ENCODE results near the gene TBCA. TPM values are rescaled to one million over a fixed set of nuclear protein-coding genes. Genes with fewer than 3 reads are reported as not detected.

Gene TBCA
- total and polyA plus RNA-seq, 2 experiments from 2014 or later, result 117 to 814 TPM

DNA sequence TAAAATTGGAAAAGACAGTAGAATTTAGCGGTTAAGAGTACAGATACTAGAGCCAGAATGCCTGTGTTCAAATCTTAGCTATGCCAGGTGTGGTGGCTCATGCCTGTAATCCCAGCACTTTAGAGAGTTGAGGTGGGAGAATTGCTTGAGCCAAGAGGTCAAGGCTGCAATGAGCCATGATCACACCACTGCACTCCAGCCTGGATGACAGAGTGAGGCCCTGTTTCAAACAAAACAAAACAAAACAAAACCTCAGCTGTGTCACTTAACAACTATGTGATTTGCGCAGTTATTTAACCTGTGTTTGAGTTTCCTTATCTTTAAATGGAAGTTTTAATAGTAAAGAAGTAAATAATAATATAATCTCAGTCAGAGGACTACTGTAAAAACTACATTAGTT is 68.3 kb downstream of the TBCA start:
- H3K27me3 ChIP-seq (ENCODE audit: insufficient read depth), result no peaks in the 10 kb centered on the region
- H3K36me3 Mint-ChIP-seq (ENCODE audit: low read depth), result peaks cover 36% of the 10 kb centered on the region
- no peak overlapping the region for H3K27ac Mint-ChIP-seq
- H3K4me1 Mint-ChIP-seq, result no peaks in the 10 kb centered on the region
- H2AFZ ChIP-seq, result no peak overlapping the region
- ATAC-seq (no peak), DNase-seq (ENCODE audit: low spot score) (no peak)
- no peak overlapping the region for H3K4me3 Mint-ChIP-seq
- H3K27ac ChIP-seq (ENCODE audit: low read depth), result no peak overlapping the region
- H3K9me2 ChIP-seq (ENCODE audit: insufficient read depth), result no peaks in the 10 kb centered on the region
- H3F3A ChIP-seq (replicated peaks; ENCODE audit: low read depth), result no peaks in the 10 kb centered on the region
- H3K36me3 ChIP-seq (ENCODE audit: insufficient read depth), result peaks cover 15% of the 10 kb centered on the region
- no peaks in the 10 kb centered on the region for H3K4me1 ChIP-seq (ENCODE audit: insufficient read depth)
- H3K79me2 ChIP-seq (replicated peaks; ENCODE audit: insufficient read depth), result peaks cover 22% of the 10 kb centered on the region
- H3K9me3 Mint-ChIP-seq, result no peaks in the 10 kb centered on the region
- TF ChIP-seq ZNF114 (CRISPR knock-in tag; IDR thresholded peaks at IDR 0.05), result no peak
- TF ChIP-seq ETS1 (IDR thresholded peaks at IDR 0.05), result no peak
- no peak for TF ChIP-seq EZH2 (IDR thresholded peaks at IDR 0.05; ENCODE audit: low read depth, unreplicated experiment)
- no peak for TF ChIP-seq JUNB (IDR thresholded peaks at IDR 0.05; ENCODE audit: unreplicated experiment)
- no peak for TF ChIP-seq CREB1 (CRISPR knock-in tag; IDR thresholded peaks at IDR 0.05; ENCODE audit: low read depth)
- no peak for TF ChIP-seq STAT1 (IDR thresholded peaks at IDR 0.05; ENCODE audit: unreplicated experiment)
- TF ChIP-seq, protein P1, sequence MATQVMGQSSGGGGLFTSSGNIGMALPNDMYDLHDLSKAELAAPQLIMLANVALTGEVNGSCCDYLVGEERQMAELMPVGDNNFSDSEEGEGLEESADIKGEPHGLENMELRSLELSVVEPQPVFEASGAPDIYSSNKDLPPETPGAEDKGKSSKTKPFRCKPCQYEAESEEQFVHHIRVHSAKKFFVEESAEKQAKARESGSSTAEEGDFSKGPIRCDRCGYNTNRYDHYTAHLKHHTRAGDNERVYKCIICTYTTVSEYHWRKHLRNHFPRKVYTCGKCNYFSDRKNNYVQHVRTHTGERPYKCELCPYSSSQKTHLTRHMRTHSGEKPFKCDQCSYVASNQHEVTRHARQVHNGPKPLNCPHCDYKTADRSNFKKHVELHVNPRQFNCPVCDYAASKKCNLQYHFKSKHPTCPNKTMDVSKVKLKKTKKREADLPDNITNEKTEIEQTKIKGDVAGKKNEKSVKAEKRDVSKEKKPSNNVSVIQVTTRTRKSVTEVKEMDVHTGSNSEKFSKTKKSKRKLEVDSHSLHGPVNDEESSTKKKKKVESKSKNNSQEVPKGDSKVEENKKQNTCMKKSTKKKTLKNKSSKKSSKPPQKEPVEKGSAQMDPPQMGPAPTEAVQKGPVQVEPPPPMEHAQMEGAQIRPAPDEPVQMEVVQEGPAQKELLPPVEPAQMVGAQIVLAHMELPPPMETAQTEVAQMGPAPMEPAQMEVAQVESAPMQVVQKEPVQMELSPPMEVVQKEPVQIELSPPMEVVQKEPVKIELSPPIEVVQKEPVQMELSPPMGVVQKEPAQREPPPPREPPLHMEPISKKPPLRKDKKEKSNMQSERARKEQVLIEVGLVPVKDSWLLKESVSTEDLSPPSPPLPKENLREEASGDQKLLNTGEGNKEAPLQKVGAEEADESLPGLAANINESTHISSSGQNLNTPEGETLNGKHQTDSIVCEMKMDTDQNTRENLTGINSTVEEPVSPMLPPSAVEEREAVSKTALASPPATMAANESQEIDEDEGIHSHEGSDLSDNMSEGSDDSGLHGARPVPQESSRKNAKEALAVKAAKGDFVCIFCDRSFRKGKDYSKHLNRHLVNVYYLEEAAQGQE (IDR thresholded peaks at IDR 0.05; ENCODE audit: unreplicated experiment), result no peak
- TF ChIP-seq, protein P2, sequence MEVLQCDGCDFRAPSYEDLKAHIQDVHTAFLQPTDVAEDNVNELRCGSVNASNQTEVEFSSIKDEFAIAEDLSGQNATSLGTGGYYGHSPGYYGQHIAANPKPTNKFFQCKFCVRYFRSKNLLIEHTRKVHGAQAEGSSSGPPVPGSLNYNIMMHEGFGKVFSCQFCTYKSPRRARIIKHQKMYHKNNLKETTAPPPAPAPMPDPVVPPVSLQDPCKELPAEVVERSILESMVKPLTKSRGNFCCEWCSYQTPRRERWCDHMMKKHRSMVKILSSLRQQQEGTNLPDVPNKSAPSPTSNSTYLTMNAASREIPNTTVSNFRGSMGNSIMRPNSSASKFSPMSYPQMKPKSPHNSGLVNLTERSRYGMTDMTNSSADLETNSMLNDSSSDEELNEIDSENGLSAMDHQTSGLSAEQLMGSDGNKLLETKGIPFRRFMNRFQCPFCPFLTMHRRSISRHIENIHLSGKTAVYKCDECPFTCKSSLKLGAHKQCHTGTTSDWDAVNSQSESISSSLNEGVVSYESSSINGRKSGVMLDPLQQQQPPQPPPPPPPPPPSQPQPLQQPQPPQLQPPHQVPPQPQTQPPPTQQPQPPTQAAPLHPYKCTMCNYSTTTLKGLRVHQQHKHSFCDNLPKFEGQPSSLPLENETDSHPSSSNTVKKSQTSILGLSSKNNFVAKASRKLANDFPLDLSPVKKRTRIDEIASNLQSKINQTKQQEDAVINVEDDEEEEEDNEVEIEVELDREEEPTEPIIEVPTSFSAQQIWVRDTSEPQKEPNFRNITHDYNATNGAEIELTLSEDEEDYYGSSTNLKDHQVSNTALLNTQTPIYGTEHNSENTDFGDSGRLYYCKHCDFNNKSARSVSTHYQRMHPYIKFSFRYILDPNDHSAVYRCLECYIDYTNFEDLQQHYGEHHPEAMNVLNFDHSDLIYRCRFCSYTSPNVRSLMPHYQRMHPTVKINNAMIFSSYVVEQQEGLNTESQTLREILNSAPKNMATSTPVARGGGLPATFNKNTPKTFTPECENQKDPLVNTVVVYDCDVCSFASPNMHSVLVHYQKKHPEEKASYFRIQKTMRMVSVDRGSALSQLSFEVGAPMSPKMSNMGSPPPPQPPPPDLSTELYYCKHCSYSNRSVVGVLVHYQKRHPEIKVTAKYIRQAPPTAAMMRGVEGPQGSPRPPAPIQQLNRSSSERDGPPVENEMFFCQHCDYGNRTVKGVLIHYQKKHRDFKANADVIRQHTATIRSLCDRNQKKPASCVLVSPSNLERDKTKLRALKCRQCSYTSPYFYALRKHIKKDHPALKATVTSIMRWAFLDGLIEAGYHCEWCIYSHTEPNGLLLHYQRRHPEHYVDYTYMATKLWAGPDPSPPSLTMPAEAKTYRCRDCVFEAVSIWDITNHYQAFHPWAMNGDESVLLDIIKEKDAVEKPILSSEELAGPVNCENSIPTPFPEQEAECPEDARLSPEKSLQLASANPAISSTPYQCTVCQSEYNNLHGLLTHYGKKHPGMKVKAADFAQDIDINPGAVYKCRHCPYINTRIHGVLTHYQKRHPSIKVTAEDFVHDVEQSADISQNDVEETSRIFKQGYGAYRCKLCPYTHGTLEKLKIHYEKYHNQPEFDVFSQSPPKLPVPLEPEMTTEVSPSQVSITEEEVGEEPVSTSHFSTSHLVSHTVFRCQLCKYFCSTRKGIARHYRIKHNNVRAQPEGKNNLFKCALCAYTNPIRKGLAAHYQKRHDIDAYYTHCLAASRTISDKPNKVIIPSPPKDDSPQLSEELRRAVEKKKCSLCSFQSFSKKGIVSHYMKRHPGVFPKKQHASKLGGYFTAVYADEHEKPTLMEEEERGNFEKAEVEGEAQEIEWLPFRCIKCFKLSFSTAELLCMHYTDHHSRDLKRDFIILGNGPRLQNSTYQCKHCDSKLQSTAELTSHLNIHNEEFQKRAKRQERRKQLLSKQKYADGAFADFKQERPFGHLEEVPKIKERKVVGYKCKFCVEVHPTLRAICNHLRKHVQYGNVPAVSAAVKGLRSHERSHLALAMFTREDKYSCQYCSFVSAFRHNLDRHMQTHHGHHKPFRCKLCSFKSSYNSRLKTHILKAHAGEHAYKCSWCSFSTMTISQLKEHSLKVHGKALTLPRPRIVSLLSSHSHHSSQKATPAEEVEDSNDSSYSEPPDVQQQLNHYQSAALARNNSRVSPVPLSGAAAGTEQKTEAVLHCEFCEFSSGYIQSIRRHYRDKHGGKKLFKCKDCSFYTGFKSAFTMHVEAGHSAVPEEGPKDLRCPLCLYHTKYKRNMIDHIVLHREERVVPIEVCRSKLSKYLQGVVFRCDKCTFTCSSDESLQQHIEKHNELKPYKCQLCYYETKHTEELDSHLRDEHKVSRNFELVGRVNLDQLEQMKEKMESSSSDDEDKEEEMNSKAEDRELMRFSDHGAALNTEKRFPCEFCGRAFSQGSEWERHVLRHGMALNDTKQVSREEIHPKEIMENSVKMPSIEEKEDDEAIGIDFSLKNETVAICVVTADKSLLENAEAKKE (CRISPR knock-in tag; IDR thresholded peaks at IDR 0.05), result no peak
- TF ChIP-seq, protein P3, sequence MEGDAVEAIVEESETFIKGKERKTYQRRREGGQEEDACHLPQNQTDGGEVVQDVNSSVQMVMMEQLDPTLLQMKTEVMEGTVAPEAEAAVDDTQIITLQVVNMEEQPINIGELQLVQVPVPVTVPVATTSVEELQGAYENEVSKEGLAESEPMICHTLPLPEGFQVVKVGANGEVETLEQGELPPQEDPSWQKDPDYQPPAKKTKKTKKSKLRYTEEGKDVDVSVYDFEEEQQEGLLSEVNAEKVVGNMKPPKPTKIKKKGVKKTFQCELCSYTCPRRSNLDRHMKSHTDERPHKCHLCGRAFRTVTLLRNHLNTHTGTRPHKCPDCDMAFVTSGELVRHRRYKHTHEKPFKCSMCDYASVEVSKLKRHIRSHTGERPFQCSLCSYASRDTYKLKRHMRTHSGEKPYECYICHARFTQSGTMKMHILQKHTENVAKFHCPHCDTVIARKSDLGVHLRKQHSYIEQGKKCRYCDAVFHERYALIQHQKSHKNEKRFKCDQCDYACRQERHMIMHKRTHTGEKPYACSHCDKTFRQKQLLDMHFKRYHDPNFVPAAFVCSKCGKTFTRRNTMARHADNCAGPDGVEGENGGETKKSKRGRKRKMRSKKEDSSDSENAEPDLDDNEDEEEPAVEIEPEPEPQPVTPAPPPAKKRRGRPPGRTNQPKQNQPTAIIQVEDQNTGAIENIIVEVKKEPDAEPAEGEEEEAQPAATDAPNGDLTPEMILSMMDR (conservative IDR thresholded peaks at IDR 0.05; ENCODE audit: low read depth in 2 of 2), result no peak
- TF ChIP-seq NANOG (IDR thresholded peaks at IDR 0.05; ENCODE audit: borderline replicate concordance), result no peak
- no peak for TF ChIP-seq ZNF331 (CRISPR knock-in tag; IDR thresholded peaks at IDR 0.05; ENCODE audit: low read depth)
- no peak for TF ChIP-seq POLR2AphosphoS5 (IDR thresholded peaks at IDR 0.05; ENCODE audit: low read depth)
- no peak for TF ChIP-seq EZH2phosphoT487 (IDR thresholded peaks at IDR 0.05; ENCODE audit: unreplicated experiment)
- peaks cover 15% of the 10 kb centered on the region; the same call in 1 of the 2 replicates for H4K20me1 ChIP-seq (replicated peaks; ENCODE audit: insufficient read depth)
- H3K4me2 ChIP-seq, result no peak overlapping the region
- peaks cover 2% of the 10 kb centered on the region for H3K27me3 Mint-ChIP-seq (ENCODE audit: insufficient read depth, low read depth, poor library complexity)
- H3K4me3 ChIP-seq, result no peak overlapping the region
